Keratinocyte (primary cell): ENCODE measurements around the gene STK4. TPM values are rescaled to one million over a fixed set of nuclear protein-coding genes. Genes with fewer than 3 reads are reported as not detected.

Source experiments
- DNase-seq: peaks from one replicate; pipeline ENCODE4 v3.0.0-alpha.2; 2011; ENCODE audit warnings: low read depth, missing footprints, low spot score
- FAIRE-seq: peaks from 2 replicates; lab custom pipeline; 2011; peaks lifted over from hg19 to GRCh38; lab: Jason Lieb, UNC
- H2AFZ ChIP-seq: 2 replicates; pipeline ENCODE4 v1.6.0; 2012; ENCODE audit warnings: low read length, control low read depth, inconsistent platforms; ENCODE audit not compliant: control insufficient read depth
- H3K27ac ChIP-seq: 2 replicates; pipeline ENCODE4 v1.5.1; 2011; ENCODE audit warnings: low read length; ENCODE audit not compliant: control insufficient read depth, insufficient read depth
- H3K27me3 ChIP-seq: 3 replicates; pipeline ENCODE4 v1.6.0; 2011; ENCODE audit warnings: low read length; ENCODE audit not compliant: control insufficient read depth, insufficient read depth; ENCODE audit errors: extremely low read depth
- H3K36me3 ChIP-seq, 2 experiments: 2 replicates in 1 of 2; 3 replicates in 1 of 2; pipeline ENCODE4 v1.5.1; 2011; ENCODE audit warnings: low read length in 2 of 2, mild to moderate bottlenecking in 1 of 2; ENCODE audit not compliant: control insufficient read depth in 2 of 2, insufficient read depth in 2 of 2; ENCODE audit errors: extremely low read depth in 1 of 2
- H3K4me1 ChIP-seq: 3 replicates; pipeline ENCODE4 v1.5.1; 2011; ENCODE audit warnings: low read length; ENCODE audit not compliant: control insufficient read depth, insufficient read depth; ENCODE audit errors: extremely low read depth
- H3K4me2 ChIP-seq: 3 replicates; pipeline ENCODE4 v1.6.0; 2011; ENCODE audit warnings: low read depth, low read length; ENCODE audit not compliant: control insufficient read depth, insufficient read depth; ENCODE audit errors: extremely low read depth
- H3K4me3 ChIP-seq, 3 experiments: fragments of 200-600 bp in 1 of 3; sonication (generic) in 1 of 3; 2 replicates in 2 of 3; 3 replicates in 1 of 3; pipeline ENCODE4 v1.5.1; 2011 to 2016; ENCODE audit warnings: low read length in 3 of 3, mild to moderate bottlenecking in 3 of 3, control low read depth in 2 of 3, inconsistent platforms in 1 of 3, low read depth in 1 of 3, mixed read lengths in 1 of 3, mixed run types in 1 of 3, moderate library complexity in 1 of 3; ENCODE audit not compliant: control insufficient read depth in 2 of 3, insufficient read depth in 2 of 3; ENCODE audit errors: extremely low read depth in 1 of 3
- H3K79me2 ChIP-seq: 2 replicates; pipeline ENCODE4 v1.6.0; 2012; ENCODE audit warnings: low read length; ENCODE audit not compliant: control insufficient read depth, insufficient read depth
- H3K9ac ChIP-seq: 3 replicates; pipeline ENCODE4 v1.6.0; 2011; ENCODE audit warnings: low read length; ENCODE audit not compliant: control insufficient read depth, insufficient read depth; ENCODE audit errors: extremely low read depth
- H3K9me1 ChIP-seq: 3 replicates; pipeline ENCODE4 v1.6.0; 2011; ENCODE audit warnings: low read length; ENCODE audit not compliant: control insufficient read depth, insufficient read depth; ENCODE audit errors: extremely low read depth
- H3K9me3 ChIP-seq: 2 replicates; pipeline ENCODE4 v1.5.1; 2012; ENCODE audit warnings: low read depth, low read length; ENCODE audit not compliant: control insufficient read depth
- H4K20me1 ChIP-seq: 3 replicates; pipeline ENCODE4 v1.6.0; 2011; ENCODE audit warnings: low read length; ENCODE audit not compliant: control insufficient read depth, insufficient read depth; ENCODE audit errors: extremely low read depth
- EZH2 ChIP-seq: IDR thresholded peaks from one replicate; pipeline ENCODE4 v1.6.1; 2012; ENCODE audit warnings: inconsistent platforms, mild to moderate bottlenecking, low read length, moderate library complexity
- dilution Hi-C: fragments of 300-500 bp; cut with MboI; formaldehyde crosslinking; loops from one replicate; pipeline ENCODE4 v1.7.0; 2020; ENCODE audit warnings: low sequenced_read_pairs; ENCODE audit not compliant: extremely low pct_ligation_motif_present
- polyA plus RNA-seq, 5 experiments: library from polyadenylated mRNA; depleted of rRNA in 3 of 5; stranded (reverse) in 3 of 5; stranded (forward) in 1 of 5; unstranded in 1 of 5; fragments of >200 nt; gene quantifications; 1 replicate in 1 of 5; 2 replicates in 3 of 5; 3 replicates in 1 of 5; pipeline versions ENCODE4 v1.2.1 to v1.2.3, GENCODE V29; 2011 to 2012; ENCODE audit warnings: missing spikeins in 2 of 5, low read depth in 1 of 5, low replicate concordance in 1 of 5
- TF ChIP-seq, protein P1 (sequence below), 3 experiments: IDR thresholded peaks in 1 of 3; conservative IDR thresholded peaks in 1 of 3; optimal IDR thresholded peaks in 1 of 3; 2 replicates in 2 of 3; 3 replicates in 1 of 3; pipeline versions ENCODE3 to v1.5.1; 2011; ENCODE audit warnings: low read length in 3 of 3, mild to moderate bottlenecking in 3 of 3, moderate library complexity in 2 of 3, control low read depth in 1 of 3, inconsistent platforms in 1 of 3; ENCODE audit not compliant: insufficient read depth in 2 of 3; ENCODE audit errors: extremely low read depth in 1 of 3

STK4 gene
- polyA plus RNA-seq, 1 donor (not counting 4 experiments of a cell fraction or from before 2014, with no cell fraction given), result 30.5 TPM

DNA sequence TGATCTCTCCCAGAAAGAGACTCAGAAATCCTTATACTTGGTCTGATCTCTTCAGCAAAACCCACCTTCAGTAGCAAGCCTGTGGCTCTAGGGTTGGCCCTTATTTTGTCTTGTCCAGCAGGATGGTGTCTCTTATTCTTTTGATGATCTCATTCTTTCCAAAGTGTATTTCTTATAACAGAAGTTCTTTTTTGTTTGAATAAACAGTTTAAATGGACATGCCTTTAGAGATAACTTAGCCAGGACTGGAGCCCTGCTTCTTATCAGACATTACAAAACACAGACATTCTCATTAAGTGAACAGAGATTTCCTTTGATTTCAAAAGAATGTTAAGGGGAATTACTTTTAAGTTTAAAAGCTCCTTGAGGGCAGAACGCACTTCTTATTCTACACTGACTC, 102.9 kb downstream of the STK4 start:
- no peak for TF ChIP-seq EZH2
- TF ChIP-seq, protein P1, sequence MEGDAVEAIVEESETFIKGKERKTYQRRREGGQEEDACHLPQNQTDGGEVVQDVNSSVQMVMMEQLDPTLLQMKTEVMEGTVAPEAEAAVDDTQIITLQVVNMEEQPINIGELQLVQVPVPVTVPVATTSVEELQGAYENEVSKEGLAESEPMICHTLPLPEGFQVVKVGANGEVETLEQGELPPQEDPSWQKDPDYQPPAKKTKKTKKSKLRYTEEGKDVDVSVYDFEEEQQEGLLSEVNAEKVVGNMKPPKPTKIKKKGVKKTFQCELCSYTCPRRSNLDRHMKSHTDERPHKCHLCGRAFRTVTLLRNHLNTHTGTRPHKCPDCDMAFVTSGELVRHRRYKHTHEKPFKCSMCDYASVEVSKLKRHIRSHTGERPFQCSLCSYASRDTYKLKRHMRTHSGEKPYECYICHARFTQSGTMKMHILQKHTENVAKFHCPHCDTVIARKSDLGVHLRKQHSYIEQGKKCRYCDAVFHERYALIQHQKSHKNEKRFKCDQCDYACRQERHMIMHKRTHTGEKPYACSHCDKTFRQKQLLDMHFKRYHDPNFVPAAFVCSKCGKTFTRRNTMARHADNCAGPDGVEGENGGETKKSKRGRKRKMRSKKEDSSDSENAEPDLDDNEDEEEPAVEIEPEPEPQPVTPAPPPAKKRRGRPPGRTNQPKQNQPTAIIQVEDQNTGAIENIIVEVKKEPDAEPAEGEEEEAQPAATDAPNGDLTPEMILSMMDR (optimal IDR thresholded peaks at IDR 0.05 in 1 of 3, IDR thresholded peaks at IDR 0.05 in 1 of 3, conservative IDR thresholded peaks at IDR 0.05 in 1 of 3; ENCODE audit: extremely low read depth in 1 of 3, insufficient read depth in 2 of 3, low read length in 3 of 3), result no peak
- peaks cover 10% of the 10 kb centered on the region for H3K79me2 ChIP-seq
- no peaks in the 10 kb centered on the region for H3K27me3 ChIP-seq
- H2AFZ ChIP-seq, result no peak overlapping the region
- DNase-seq, result no peak
- dilution Hi-C loops, result no loop called here
- H3K36me3 ChIP-seq, result peaks cover 0 to 2% of the 10 kb centered on the region in 2 experiments
- no peaks in the 10 kb centered on the region for H3K9me1 ChIP-seq
- H3K4me2 ChIP-seq, result no peak overlapping the region
- no peaks in the 10 kb centered on the region for H3K9me3 ChIP-seq
- no peak overlapping the region for H3K27ac ChIP-seq
- no peaks in the 10 kb centered on the region for H4K20me1 ChIP-seq
- FAIRE-seq, result no peak
- no peak overlapping the region for H3K4me3 ChIP-seq
- H3K4me1 ChIP-seq, result peaks cover 25% of the 10 kb centered on the region
- no peak overlapping the region for H3K9ac ChIP-seq

DNA sequence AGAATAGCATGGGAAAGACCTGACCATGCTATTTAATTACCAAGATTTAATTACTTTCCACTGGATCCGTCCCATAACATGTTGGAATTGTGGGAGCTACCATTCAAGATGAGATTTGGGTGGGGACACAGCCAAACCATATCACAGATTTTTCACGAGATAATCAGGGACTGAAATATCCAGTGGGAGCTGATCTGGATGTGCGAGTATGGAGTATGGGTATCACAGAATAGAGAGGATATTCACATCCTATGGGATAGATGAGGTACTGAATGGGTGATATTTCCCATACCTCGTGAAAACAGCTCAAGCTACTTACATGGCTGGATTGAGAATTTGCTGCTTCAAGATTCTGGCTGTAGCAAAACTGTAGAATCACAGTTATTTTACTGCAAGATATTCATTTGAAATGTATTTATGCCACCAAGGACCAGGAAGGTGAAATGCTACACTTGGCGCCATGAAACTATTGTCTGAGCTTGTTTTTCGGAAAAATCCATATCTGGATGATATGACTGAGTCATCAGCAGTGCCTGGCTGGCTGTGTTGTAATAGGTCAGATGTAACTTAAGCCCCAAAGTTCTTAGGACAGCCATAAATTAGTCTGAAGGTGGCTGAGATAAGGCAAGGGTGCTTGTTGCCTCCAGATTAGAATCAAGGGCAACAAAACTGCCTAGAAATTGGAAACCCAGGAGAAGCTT, 104.8 kb downstream of the STK4 start:
- no peak overlapping the region for H3K9ac ChIP-seq
- H2AFZ ChIP-seq, result no peak overlapping the region
- no peak for TF ChIP-seq EZH2
- TF ChIP-seq, protein P1 (optimal IDR thresholded peaks at IDR 0.05 in 1 of 3, IDR thresholded peaks at IDR 0.05 in 1 of 3, conservative IDR thresholded peaks at IDR 0.05 in 1 of 3; ENCODE audit: extremely low read depth in 1 of 3, insufficient read depth in 2 of 3, low read length in 3 of 3), result no peak
- dilution Hi-C loops, result no loop called here
- no peaks in the 10 kb centered on the region for H3K27me3 ChIP-seq
- FAIRE-seq (peak; percentile 41), DNase-seq (no peak)
- no peaks in the 10 kb centered on the region for H3K79me2 ChIP-seq
- H4K20me1 ChIP-seq, result no peaks in the 10 kb centered on the region
- peaks cover 25% of the 10 kb centered on the region for H3K4me1 ChIP-seq
- H3K9me3 ChIP-seq, result no peaks in the 10 kb centered on the region
- H3K4me2 ChIP-seq, result no peak overlapping the region
- no peaks in the 10 kb centered on the region for H3K9me1 ChIP-seq
- peaks cover 11% of the 10 kb centered on the region in 2 experiments for H3K36me3 ChIP-seq
- H3K4me3 ChIP-seq, result no peak overlapping the region
- no peak overlapping the region for H3K27ac ChIP-seq
